HG02678 (cell line): ENCODE data around the gene ACTRT2.

Source experiments
- ATAC-seq: cut with Tn5 transposase; IDR thresholded peaks from one replicate; pipeline ENCODE4 v1.9.1; 2021; ENCODE audit warnings: mild to moderate bottlenecking, moderate library complexity; ENCODE audit not compliant: unreplicated experiment

Gene ACTRT2

DNA sequence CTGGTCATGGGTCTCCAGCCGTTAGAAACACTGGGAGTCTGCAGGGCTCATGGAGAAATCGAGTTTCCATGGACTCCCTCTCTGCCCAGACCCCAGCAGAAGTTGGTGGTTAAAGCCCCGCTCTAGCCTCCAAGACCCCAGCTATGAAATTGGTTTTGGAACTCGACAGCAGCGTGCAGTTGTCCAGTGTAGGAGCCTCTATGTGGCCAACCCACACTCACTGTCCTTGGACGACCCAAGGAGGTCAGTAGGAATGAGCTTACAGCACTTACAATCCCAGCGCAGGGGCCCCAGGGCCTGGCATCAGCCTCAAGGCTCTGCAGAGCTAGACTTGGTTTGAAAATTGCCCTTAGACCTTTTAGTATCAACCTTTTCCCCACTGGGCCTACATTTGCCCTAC lies 44.5 kb downstream of the ACTRT2 start:
- ATAC-seq: no peak

- ATAC-seq: no peak
These were observed 45.0 kb downstream of the ACTRT2 start for GRCh38 chr1:3066250-3066711.

- no peak for ATAC-seq
These were observed 45.6 kb downstream of the ACTRT2 start for GRCh38 chr1:3066826-3067225.

- no peak for ATAC-seq
These were observed 46.0 kb downstream of the ACTRT2 start for GRCh38 chr1:3067301-3067670.

DNA sequence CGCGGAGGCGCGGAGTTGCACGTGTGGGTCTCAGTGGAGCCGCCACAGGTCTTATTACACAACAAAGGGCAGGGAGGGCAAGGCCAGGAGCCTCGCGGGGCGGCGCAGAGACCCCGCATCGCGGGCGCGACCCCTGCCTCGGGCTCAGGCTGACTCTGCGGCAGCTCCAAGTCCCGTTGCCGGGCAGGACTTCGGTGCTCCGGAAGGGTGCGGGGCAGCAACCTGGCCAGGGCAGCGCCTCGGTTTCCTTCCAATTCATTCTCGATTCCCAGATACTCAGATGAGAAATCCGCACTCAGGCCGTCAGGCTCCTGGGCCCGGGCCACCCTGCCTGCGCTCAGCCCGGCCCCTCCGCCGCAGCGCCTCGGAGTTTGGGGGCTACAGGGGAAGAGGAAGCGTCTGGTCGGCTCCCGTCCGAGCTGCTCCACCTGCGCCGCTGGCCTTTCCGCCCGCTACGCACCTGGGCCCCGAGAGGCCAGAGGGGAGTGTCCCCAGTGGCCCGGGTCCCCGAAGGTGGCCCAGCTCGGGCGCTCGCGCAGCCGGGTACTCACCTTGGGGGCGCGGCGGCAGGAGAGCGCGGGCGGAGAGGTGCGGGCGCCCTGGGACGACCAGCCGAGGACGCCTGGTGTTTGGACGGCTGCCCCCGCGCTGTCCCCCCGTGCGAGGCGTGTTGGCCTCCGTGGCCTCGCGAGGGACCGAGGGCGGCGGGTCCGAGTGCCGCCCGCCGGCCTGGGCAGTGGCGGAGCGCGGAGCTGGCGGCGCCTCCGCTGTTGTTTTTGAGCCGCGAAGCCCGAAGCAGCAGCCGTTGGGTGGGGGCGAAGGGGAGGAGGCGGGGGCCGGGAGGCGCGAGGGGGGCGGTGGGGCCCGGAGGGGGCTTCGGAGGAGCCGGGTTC lies 46.6 kb downstream of the ACTRT2 start:
- no peak for ATAC-seq

DNA sequence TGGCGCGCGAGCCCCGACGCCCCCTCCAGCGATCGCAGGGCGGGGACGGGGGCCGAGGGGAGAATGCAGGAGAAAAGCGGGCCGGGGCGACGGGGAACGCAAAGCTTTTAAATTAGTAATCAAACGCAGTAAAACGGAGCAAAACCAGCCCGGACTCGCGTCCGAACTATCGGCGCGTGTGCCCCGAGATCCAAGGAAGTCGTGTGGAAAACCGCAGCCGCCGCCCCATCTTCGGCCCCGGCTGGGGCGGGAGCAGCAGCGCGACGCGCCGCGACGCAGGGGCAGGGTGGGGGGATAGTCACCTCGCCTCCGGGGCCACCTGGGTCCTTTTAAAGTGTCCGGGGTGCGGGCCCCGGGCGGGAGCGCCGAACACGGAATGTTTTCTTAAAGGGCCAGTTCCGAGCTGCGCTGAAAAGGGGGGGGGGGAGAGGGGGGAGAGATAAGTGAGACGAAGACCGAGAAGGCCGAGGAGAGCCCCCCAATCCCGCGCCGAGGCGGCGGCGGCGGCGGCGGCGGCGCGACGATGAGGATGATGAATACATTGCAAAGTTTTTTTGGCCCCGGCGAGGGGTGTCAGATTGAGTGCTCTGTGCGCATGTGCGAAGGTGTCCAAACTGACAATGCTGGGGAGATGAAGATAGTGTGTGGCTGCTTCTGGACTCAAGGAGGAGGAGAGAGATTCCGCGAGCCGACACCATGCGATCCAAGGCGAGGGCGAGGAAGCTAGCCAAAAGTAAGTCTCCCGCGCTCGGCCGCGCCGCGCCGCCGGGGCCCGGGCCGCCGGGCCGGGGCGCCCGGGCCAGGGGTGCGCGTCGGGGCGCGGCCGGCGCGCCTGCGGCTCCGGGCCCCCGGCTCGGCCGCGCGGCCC lies 47.5 kb downstream of the ACTRT2 start, which contains the start of gene PRDM16:
PRDM16 (plus strand) TSS at position 640 of the 868 bp plus-strand sequence; CDS start at position 697, 57 bp downstream.
- no peak for ATAC-seq

GRCh38 chr1:3069491-3070308 lies 48.4 kb downstream of the ACTRT2 start:
- no peak for ATAC-seq

DNA sequence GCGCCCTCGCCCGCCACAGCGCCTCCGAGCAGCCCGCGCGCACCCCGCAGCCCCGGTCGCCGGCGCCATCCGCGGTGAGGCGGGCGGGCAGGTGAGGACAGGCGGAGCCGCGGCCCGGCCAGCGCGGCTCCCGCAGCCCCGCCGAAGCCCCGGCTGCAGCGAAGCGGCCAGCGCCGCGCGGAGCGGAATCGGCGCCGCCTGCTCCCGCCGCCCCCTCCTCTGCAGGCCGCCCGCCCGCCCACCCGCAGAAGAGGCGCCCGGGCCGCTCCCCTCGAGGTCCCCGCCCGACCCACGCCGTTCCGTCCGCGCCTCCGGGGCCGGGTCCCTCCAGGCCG lies 49.0 kb downstream of the ACTRT2 start:
- no peak for ATAC-seq

DNA sequence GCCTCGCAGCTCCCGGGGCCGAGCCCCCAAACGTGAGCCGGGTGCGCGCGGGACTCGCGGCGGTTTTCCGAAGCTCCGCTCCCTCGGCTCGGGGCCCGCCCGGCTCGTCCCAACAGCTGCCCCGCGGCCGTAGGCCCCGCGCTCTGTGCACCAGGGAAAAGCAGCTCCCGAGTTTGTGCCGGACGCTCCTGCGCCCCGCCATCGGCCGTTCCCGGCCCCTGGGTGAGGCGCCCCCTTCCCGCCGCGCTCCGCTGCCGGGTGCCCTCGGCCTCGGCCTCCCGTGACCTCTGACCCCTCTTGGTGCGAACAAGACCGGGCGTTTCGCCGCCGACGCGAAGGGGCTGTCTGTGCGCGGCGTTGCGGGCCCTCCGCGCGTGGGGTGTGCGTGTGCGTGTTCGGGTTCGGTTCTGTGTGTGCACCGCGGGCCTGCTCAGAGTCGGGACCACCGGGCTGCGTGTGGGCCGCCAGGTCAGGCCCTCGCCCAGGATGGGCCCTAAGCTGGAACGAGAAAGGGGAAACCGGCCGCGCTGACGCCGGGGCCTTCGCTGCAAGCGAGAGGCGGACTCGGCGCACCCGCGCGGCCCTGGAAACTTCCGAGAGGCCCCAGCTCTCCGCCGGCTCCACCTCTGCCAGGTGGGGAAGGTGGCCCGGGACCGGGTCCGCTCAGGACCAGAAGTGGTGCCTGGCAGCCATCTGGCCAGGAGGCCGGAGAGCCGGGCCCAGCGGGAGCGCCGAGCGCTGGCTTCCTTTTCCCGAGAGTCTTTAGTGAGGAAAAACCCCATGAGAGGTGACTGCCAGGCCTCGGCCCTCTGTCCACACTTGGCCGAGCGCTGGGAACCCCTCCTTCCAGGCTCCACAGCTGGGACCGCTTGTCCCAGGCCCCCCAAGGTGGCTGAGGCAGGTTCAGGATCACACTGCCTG lies 49.6 kb downstream of the ACTRT2 start:
- no peak for ATAC-seq

GRCh38 chr1:3071565-3072390 lies 50.5 kb downstream of the ACTRT2 start:
- ATAC-seq: no peak
